ENCODE measurements around the gene CLSTN3.
"Not testable (repeated sequence)": the region's sequence is repeated elsewhere in the genome, so short reads cannot be mapped to it uniquely, and the experiment has no call there.

CLSTN3 gene

DNA sequence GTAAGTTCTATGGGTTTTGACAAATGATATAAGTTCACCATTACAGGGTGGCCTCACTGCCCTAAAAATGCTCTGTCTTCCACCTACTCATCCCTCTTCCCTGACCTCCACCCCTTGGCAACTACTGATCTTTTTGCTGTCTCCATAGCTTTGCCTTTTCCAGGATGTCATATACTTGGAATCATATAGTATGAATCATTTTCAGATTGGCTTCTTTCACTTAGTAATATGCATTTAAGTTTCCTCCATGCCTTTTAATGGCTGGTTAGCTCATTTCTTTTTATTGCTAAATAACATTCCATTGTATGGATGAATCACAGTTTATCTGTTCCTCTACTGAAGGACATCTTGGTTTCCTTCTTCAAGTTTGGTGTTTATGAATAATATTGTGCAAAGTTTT, 45.3 kb downstream of the CLSTN3 start:
- H3K27ac Mint-ChIP-seq = no peak overlapping the region
- H3K4me3 Mint-ChIP-seq = no peak overlapping the region
- no peak for ATAC-seq (replicated peaks)
- no peaks in the 10 kb centered on the region for H3K4me1 Mint-ChIP-seq (ENCODE audit: low read depth in 2 of 2)
- no peak for DNase-seq
- H3K9me3 Mint-ChIP-seq = no peaks in the 10 kb centered on the region
- no peaks in the 10 kb centered on the region for H3K36me3 Mint-ChIP-seq (ENCODE audit: insufficient read depth)
- peaks cover 48 to 57% of the 10 kb centered on the region in 2 donors for H3K27me3 Mint-ChIP-seq

DNA sequence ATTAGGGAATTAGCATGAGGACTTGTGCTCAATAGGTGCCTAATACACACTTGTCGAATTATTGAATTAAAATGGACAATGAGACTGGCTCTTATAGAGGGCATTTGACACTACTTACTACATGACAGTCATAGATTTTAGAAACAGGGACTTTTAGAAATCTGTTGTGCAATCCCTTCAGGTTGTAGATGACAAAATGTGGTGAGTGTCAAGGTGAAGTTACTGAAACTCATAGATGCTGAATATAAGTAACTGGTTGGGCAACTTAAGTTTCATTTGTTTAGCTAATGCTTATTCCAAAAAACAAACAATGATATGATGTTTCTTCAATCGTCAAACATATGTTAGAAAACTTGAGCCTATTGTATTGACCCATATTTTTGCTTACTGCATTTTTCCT, 46.4 kb downstream of the CLSTN3 start:
- Mint-ChIP-seq H3K27me3 (peaks cover 54 to 68% of the 10 kb centered on the region in 2 donors), H3K36me3 (ENCODE audit: insufficient read depth) (no peaks in the 10 kb centered on the region), H3K9me3 (no peaks in the 10 kb centered on the region), H3K27ac (no peak overlapping the region), H3K4me1 (ENCODE audit: low read depth in 2 of 2) (no peaks in the 10 kb centered on the region), H3K4me3 (no peak overlapping the region)
- DNase-seq (no peak), ATAC-seq (replicated peaks) (no peak)

DNA sequence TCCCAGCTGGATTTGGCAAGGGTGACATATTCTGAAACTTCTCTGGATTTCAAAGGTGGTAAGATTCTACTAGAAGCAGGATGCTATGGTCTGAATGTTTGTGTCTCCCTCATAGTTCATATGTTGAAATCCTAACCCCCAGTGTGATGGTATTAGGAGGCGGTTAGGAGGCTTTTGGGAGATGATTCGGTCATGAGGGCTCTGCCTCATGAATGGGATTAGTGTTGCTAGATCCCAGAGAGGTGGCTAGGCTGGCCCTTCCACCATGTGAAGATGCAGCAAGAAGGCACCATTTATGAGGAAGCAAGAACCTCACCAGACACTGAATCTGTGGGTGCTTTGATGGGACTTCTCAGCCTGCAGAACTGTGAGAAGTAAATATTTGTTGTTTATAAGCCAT, 48.3 kb downstream of the CLSTN3 start:
- no peak for ATAC-seq (replicated peaks)
- H3K27ac Mint-ChIP-seq = no peak overlapping the region

DNA sequence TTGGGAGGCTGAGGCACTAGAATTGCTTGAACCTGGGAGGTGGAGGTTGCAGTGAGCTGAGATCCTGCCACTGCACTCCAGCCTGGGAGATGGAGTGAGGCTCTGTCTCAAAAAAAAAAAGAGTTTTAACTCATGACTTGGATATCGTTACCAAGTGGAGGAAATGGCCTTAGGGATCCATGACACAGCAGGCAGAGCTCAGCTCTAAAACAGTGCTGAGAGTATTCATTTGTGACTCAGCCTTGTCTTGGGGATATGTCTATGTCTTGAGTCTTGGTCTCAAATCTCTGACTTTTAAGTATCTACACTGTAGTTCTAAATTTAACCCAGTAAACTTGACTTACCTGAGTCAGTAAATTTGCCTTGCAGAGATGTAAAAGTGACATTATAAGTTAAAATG, 50.5 kb downstream of the CLSTN3 start:
- Mint-ChIP-seq H3K27me3 (peaks cover 46 to 62% of the 10 kb centered on the region in 2 donors), H3K9me3 (no peaks in the 10 kb centered on the region), H3K4me1 (ENCODE audit: low read depth in 2 of 2) (no peaks in the 10 kb centered on the region), H3K27ac (no peak overlapping the region), H3K36me3 (ENCODE audit: insufficient read depth) (no peaks in the 10 kb centered on the region), H3K4me3 (no peak overlapping the region)
- DNase-seq = no peak
- no peak for ATAC-seq (replicated peaks)

More for the DNA sequence above, 48.3 kb downstream of the CLSTN3 start:
- H3K36me3 Mint-ChIP-seq (ENCODE audit: insufficient read depth) = no peaks in the 10 kb centered on the region
- H3K4me1 Mint-ChIP-seq (ENCODE audit: low read depth in 2 of 2) = no peaks in the 10 kb centered on the region
- peaks cover 56 to 77% of the 10 kb centered on the region in 2 donors for H3K27me3 Mint-ChIP-seq
- no peak for DNase-seq
- no peaks in the 10 kb centered on the region for H3K9me3 Mint-ChIP-seq
- no peak overlapping the region for H3K4me3 Mint-ChIP-seq

DNA sequence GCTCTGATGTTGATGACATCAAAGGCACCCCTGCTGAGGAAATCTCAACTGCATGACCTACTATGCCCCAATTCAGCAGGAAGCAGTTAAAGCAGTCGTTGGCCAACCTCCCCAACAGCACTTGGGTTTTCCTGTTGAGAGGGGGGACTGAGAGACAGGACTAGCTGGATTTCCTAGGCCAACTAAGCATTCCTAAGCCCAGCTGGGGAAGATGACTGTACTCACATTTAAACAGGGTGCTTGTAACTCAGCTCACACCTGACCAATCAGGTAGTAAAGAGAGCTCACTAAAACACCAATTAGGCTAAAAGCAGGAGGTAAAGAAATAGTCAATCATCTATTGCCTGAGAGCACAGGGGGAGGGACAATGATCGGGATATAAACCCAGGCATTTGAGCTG, 55.9 kb downstream of the CLSTN3 start:
- ATAC-seq (replicated peaks); H3K9me3 Mint-ChIP-seq; H3K36me3 Mint-ChIP-seq (ENCODE audit: insufficient read depth); DNase-seq; H3K4me3 Mint-ChIP-seq; H3K27ac Mint-ChIP-seq: not testable (repeated sequence)
- H3K27me3 Mint-ChIP-seq = peaks cover 13 to 15% of the 10 kb centered on the region in 2 donors
- peaks cover 18 to 27% of the 10 kb centered on the region in 2 donors for H3K4me1 Mint-ChIP-seq (ENCODE audit: low read depth in 2 of 2)

DNA sequence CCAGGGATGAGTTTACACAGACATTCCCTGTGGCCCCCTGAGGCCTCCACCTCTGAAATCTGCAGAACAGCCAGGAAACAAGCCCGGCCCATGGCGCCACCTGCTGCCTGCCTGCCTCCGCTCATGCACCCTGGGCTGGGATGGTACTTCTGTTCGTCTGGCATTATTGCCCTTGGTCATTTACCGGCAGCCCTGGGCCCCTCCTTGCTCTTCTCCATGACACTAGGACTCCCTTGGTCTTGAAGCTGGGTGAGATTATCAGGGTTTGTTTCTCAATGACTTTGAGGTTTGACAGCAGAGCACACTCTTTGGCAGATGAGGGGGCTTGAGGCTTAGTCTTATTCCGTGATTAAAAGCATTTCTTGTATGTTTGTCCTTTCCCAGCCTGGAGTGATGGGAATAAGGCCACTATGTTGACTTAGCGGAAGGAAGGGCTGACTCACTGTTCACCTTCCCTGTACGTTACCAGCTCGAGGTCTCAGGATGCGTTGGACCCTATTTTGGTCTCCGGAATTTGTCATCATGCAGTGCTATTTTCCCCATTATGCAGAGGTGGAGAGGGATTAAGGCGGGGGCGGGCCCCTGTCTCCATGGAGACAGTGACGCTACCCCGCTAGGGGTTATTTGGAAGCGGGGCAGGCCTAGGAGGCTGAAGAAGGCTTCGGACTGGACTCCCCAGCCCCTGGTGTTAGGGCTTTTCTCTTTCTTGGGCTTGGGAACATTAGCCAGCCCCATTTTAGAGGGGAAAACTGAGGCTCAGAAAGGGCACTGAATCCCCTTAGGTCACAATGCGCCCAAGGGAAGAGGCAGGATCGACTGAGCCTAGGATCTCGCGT, 58.6 kb downstream of the CLSTN3 start:
- Mint-ChIP-seq H3K27me3 (no peaks in the 10 kb centered on the region), H3K27ac (peak overlapping the region; percentile 96 to 98), H3K9me3 (no peaks in the 10 kb centered on the region), H3K4me3 (peak overlapping the region; percentile 96 to 97), H3K4me1 (ENCODE audit: low read depth in 2 of 2) (peaks cover 28 to 34% of the 10 kb centered on the region in 2 donors), H3K36me3 (ENCODE audit: insufficient read depth) (peaks cover 8% of the 10 kb centered on the region)
- ATAC-seq (replicated peaks) = peak; percentile 31
- DNase-seq = peak; percentile 50 to 62 (median 55)

DNA sequence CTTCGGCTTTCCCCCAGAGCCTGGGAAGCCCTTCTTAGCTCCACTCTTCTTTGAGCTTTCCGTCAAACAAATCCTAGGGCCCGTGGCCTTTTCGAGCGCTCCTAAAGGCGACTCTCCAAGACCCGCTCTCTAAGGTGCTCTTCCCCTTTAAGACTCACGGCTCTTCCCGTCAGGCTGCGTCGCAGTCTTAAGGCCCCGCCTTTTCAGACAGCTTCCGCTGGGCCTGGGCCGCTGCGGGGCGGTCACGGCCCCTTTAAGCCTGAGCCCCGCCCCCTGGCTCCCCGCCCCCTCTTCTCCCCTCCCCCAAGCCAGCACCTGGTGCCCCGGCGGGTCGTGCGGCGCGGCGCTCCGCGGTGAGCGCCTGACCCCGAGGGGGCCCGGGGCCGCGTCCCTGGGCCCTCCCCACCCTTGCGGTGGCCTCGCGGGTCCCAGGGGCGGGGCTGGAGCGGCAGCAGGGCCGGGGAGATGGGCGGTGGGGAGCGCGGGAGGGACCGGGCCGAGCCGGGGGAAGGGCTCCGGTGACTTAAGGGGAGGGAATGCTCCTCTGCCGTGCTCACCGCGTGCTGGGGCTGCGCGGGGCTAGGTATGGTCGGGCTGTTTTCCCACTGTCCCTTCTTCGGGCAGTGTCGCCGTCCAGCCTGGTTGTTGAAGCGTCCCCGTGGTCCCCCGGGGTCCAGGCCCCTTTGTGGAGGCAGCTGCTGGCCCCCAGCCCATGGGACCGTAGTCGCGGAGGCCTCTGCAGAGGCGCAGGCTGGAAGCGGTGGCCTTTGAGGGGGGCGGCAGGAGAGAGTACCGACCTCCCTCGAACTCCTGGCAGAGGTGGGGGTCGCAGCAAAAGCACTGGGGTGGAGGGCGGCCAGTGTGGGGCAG, 59.5 kb downstream of the CLSTN3 start, which contains the start of gene PEX5:
Gene PEX5, plus strand, starts transcription at position 289 of the 870 bp plus-strand sequence. CDS start 692 bp downstream, outside the sequence.
- peak; percentile 93 for ATAC-seq (replicated peaks)

DNA sequence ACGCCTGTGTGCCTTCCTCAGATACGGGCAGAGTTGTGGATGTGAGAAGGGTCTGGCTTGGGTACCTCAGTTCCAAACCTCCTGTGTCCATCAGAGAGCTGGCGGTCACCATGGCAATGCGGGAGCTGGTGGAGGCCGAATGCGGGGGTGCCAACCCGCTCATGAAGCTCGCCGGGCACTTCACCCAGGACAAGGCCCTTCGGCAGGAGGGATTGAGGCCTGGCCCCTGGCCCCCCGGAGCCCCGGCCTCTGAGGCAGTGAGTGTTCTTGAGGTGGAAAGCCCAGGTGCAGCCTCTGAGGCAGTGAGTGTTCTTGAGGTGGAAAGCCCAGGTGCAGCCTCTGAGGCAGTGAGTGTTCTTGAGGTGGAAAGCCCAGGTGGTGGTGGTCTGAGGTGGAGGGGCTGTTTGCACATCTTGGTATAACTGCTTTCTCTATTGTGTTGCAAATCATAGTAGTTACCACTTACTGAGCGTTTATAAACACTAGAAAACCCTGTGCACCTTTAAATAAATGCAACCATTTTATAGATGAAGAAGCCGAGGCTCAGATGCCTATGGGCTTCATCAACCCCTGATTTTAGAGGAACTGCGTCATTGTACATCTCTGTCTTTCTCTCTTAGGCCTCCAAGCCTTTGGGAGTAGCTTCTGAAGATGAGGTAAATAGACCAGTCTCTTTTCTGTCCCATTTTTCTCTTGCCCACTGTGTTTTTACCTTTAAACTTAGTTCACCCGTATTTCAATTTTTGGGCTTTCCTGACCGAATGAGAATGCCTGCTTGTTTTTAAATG, 60.3 kb downstream of the CLSTN3 start:
- H3K4me1 Mint-ChIP-seq (ENCODE audit: low read depth in 2 of 2) = peaks cover 36 to 40% of the 10 kb centered on the region in 2 donors
- H3K27ac Mint-ChIP-seq = peak overlapping the region; percentile 81 to 96

More for the DNA sequence above, 59.5 kb downstream of the CLSTN3 start, which contains the start of gene PEX5:
- peak within 1 kb of the TSS; percentile 96 to 97 for H3K4me3 Mint-ChIP-seq
- peak; percentile 70 to 74 (median 74) for DNase-seq
- peak within 1 kb of the TSS; percentile 96 to 98 for H3K27ac Mint-ChIP-seq
- no peaks in the 10 kb centered on the region for H3K9me3 Mint-ChIP-seq
- H3K4me1 Mint-ChIP-seq (ENCODE audit: low read depth in 2 of 2) = peaks cover 33 to 36% of the 10 kb centered on the region in 2 donors
- H3K27me3 Mint-ChIP-seq = no peaks in the 10 kb centered on the region
- peaks cover 8% of the 10 kb centered on the region for H3K36me3 Mint-ChIP-seq (ENCODE audit: insufficient read depth)

DNA sequence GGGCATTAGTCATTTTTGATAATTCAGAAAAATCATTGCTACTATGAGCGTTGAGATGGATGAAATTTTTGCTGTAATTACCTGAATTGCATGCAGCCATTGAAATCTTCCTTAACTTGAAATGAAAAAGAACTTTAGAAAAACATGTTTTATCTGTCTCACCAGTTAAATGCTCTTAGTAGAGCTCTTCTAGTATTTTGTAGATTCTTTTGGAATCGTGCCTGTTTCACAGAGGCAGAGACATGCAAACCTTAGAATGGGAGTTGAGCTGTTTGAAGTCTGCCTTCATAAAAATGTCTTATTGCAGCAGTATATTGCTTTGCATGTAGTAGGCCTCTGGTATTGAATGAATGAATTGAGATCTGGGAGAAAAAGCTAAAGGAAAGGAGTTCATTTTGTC, 63.5 kb downstream of the CLSTN3 start:
- H3K4me3 Mint-ChIP-seq = no peak overlapping the region
- peaks cover 30% of the 10 kb centered on the region in 2 donors for H3K4me1 Mint-ChIP-seq (ENCODE audit: low read depth in 2 of 2)
- ATAC-seq (replicated peaks) (no peak), DNase-seq (no peak)
- H3K27ac Mint-ChIP-seq = no peak overlapping the region
- no peaks in the 10 kb centered on the region for H3K9me3 Mint-ChIP-seq
- no peaks in the 10 kb centered on the region for H3K27me3 Mint-ChIP-seq
- H3K36me3 Mint-ChIP-seq (ENCODE audit: insufficient read depth) = peaks cover 14% of the 10 kb centered on the region

More for the DNA sequence above, 60.3 kb downstream of the CLSTN3 start:
- DNase-seq (peak in 1 of 3 experiments; percentile 7), ATAC-seq (replicated peaks) (no peak)
- peaks cover 8% of the 10 kb centered on the region for H3K36me3 Mint-ChIP-seq (ENCODE audit: insufficient read depth)
- peak overlapping the region; percentile 96 to 97 for H3K4me3 Mint-ChIP-seq
- no peaks in the 10 kb centered on the region for H3K9me3 Mint-ChIP-seq
- H3K27me3 Mint-ChIP-seq = no peaks in the 10 kb centered on the region

DNA sequence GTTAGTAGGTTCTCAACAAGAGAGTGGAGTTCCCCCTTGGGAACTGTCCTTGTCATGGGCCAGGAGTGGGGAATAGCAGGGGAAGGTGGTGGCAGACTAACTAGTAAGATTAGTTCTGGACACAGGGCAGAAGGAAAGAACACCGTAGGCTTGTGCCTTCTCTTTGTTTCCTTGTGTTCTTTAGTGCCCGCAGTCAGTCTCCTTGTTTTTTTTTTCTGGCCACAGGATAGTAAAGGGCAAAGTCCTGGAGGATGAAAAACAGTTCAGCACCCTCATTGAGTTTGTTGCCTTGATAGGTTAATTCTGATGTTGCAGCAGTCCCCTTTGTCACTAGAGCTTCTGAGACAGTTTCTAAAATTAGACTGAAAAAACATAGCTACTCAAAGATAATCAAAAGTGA, 67.7 kb downstream of the CLSTN3 start:
- Mint-ChIP-seq H3K4me3 (no peak overlapping the region), H3K9me3 (no peaks in the 10 kb centered on the region), H3K27me3 (no peaks in the 10 kb centered on the region), H3K36me3 (ENCODE audit: insufficient read depth) (peaks cover 21% of the 10 kb centered on the region), H3K4me1 (ENCODE audit: low read depth in 2 of 2) (peaks cover 7 to 11% of the 10 kb centered on the region in 2 donors), H3K27ac (no peak overlapping the region)
- ATAC-seq (replicated peaks) = no peak
- DNase-seq = no peak

DNA sequence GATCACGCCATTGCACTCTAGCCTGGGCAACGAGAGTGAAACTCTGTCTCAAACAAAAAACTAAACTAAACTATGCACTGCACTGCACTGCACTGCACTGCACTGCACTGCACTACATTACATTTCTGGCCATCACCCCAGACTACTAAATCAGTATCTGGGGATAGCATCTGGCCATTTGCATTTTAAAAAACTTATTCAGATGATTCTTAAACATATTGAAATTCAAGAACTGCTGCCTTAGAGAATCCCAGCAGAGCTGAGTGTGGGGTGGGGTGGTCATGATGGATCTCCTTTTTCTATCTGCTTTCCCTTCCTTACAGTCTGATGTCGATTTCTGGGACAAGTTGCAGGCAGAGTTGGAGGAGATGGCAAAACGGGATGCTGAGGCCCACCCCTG, 72.9 kb downstream of the CLSTN3 start:
- ATAC-seq (replicated peaks) (no peak), DNase-seq (no peak)
- Mint-ChIP-seq H3K9me3 (no peaks in the 10 kb centered on the region), H3K4me3 (no peak overlapping the region), H3K27me3 (no peaks in the 10 kb centered on the region), H3K4me1 (ENCODE audit: low read depth in 2 of 2) (no peaks in the 10 kb centered on the region), H3K27ac (no peak overlapping the region), H3K36me3 (ENCODE audit: insufficient read depth) (peaks cover 41% of the 10 kb centered on the region)

DNA sequence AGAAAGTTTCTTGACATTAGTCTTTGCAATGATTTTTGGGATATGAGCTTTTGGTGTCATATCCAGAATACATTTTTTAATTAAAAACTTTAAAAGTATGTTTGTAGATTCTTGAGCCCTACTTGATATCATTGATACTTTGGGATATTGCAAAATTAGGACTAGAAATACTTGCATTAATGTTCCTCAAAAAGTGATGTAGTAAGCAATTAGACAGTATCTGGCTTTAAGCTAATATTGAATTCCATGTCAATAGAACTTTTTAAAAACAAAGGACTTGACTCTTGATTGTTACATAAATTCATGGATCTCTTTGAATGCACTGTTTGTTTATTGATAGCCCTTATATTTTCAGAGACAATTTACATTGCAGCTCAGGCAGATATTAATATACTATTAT, 74.9 kb downstream of the CLSTN3 start:
- Mint-ChIP-seq H3K27ac (no peak overlapping the region), H3K27me3 (no peaks in the 10 kb centered on the region), H3K4me1 (ENCODE audit: low read depth in 2 of 2) (no peaks in the 10 kb centered on the region), H3K36me3 (ENCODE audit: insufficient read depth) (peaks cover 49% of the 10 kb centered on the region), H3K4me3 (no peak overlapping the region), H3K9me3 (no peaks in the 10 kb centered on the region)
- ATAC-seq (replicated peaks) (no peak), DNase-seq (no peak)

DNA sequence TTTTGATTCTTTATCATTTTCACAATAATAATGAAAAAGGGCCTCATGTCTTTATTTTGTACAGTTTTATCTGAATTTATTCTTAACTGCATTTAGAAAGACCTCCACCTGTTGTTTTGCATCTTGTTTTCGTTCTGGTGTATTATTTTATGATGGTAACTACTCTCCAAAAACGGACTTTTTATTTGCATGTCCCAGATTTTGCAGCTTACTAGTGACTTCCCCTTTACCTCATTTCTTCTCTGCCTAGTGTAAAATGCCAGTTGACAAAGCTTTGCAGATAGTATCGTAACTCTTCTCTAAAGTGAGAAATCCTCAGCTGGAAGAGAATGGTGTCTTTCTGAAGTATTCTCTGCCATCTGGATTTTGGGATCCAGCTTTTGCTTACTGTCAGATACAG, 76.5 kb downstream of the CLSTN3 start:
- no peak overlapping the region for H3K27ac Mint-ChIP-seq
- no peak overlapping the region for H3K4me3 Mint-ChIP-seq
- no peak for DNase-seq
- no peaks in the 10 kb centered on the region for H3K9me3 Mint-ChIP-seq
- no peaks in the 10 kb centered on the region for H3K27me3 Mint-ChIP-seq
- no peaks in the 10 kb centered on the region for H3K4me1 Mint-ChIP-seq (ENCODE audit: low read depth in 2 of 2)
- no peak for ATAC-seq (replicated peaks)
- peaks cover 49% of the 10 kb centered on the region for H3K36me3 Mint-ChIP-seq (ENCODE audit: insufficient read depth)

Measured in effector memory CD8-positive, alpha-beta T cell (primary cell).